Measurements from ENCODE around the gene SPESP1.

Gene SPESP1

GRCh38 chr15:68993276-68993675, 63.0 kb downstream of the SPESP1 start:
- no peak for DNase-seq

DNA sequence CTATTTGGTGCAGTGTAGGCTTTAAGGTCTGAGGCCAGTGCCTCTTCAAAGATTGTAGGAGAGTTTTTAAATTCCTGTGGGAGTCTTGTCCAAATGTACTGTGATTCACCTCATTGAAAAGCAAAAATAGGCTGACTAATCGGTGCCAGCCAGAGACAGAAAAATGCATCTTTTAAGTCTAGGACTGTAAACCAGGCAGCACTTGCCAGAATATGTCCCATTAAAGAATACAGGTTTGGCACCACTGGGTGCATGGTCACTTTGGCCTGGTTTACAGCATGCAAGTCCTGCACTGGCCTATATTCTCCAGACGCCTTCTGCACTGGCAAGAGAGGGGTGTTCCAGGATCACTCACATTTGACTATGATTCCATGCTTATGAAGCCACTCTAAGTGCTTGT, 63.8 kb downstream of the SPESP1 start:
- no peak for DNase-seq

DNA sequence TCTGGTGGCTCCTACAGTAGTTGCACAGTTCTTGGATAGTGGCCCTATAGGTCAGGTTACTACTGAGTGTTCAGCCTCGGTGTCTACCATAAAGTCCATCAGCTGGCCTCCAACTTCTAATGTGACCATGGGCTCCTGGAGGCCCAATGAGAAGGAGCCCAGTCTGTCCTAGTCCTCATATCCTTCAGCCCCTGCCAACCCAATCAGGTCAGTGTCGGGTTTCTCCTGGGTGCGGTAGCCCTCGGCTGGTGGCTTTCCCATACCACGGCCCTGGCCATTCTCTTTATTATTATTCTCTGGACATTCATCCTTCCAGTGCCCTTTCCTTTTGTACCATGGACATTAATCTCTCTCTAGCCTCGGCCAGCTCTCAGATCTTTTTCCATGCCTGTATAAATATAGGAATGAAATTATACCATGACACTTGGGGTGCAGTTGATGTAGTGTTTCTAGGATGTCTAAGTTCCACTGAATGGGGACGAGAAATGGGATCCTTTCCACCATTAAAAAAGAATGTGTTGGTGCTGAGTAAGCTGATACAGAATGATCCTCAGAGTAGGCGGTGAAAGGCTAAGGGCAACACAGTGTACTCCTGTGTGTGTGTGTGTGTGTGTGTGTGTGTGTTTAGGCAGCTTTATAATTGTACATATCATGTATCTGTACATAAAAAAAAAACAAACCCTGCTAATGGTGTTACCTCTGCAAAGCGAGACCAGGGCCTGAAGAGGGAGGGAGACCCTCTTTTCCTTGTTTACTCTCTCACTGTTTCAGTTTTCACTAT, 64.8 kb downstream of the SPESP1 start:
- no peak for DNase-seq

Data from CD4-positive, alpha-beta T cell treated with Interleukin-21 for 1 hour (primary cell).